Right atrium auricular region (tissue), 2 donors: ENCODE data around the gene DDX59. TPM values are rescaled to one million over a fixed set of nuclear protein-coding genes. Genes with fewer than 3 reads are reported as not detected.

Source experiments
- DNase-seq: peaks from one replicate; pipeline ENCODE4 v3.0.0-alpha.2; 2019; ENCODE audit warnings: low spot score
- H3K27ac ChIP-seq, 2 donors: fragments of 200-600 bp; sonication (generic); 1 replicate in 1 of 2; 2 replicates in 1 of 2; pipeline ENCODE4 v1.5.1; 2016 to 2019
- H3K27me3 ChIP-seq, 2 donors: fragments of 200-600 bp; sonication (generic); one replicate each; pipeline versions ENCODE4 v1.5.1 to v1.6.0; 2017 to 2019
- H3K36me3 ChIP-seq: fragments of 200-600 bp; sonication (generic); one replicate; pipeline ENCODE4 v1.5.1; 2016
- H3K4me1 ChIP-seq, 2 donors: fragments of 200-600 bp; sonication (generic); one replicate each; pipeline versions ENCODE4 v1.5.1 to v1.6.0; 2017 to 2019
- H3K4me3 ChIP-seq, 2 donors: fragments of 200-600 bp; sonication (generic); 1 replicate in 1 of 2; 2 replicates in 1 of 2; pipeline ENCODE4 v1.5.1; 2017 to 2019; ENCODE audit warnings: mild to moderate bottlenecking in 1 of 2, moderate library complexity in 1 of 2
- H3K9me3 ChIP-seq, 2 donors: fragments of 200-600 bp; sonication (generic); one replicate each; pipeline ENCODE4 v1.5.1; 2019
- CTCF ChIP-seq, 2 donors: fragments of 200-600 bp; sonication (generic); IDR thresholded peaks; one replicate each; pipeline ENCODE4 v1.5.1; 2019; ENCODE audit warnings: antibody characterized with exemption in 2 of 2
- total RNA-seq, 2 donors: library from RNA; depleted of rRNA; stranded (reverse); fragments of >200 nt; gene quantifications; one replicate each; pipeline ENCODE4 v1.1.0, GENCODE V29; 2016

The DDX59 gene
- total RNA-seq, result 10 to 100 TPM; 13.4 to 21.5 TPM

DNA sequence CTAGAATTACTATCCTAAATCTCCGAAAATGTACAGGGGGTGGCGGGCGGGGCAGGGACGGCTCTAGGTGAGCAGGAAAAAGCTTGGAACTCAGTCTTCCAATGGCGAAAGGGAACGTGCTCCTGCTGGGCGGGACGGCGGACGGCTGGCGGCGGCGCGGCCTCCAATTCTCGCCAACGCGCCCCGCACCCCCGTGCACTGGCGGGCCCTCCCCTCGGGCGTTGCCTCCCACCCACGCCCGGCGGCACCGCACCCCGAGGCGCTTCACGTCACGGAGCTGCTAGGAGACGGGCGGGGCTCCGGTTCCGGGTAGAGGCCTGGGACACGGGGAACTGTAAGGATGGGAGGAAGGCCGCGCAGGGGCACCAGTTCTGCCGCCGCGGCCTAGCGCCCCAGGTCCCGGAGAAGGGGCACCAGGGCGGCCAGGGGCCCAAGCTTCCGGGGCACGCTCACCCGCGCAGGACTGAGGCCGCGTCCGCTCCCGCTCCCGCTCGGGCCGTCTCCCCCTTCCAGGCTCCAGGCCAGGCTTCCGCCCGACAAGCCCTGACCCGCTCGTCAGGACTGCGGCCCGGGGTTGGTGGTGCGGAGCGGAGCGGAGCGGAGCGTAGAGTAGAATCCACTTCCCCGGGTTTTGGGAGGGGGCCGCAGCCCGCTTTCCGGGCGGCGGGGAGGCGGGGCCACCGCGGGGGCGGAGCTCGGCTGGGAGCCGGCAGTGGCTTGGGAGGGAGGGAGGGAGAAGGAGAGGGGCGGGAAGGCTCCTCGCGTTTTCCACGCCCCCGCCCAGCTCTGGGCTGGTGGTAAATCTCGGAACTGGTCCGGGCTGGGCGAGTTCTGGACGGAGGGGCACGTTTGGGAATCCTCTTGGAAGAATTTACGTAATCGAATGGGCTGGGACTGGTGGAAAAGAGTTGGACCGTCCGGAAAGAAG lies at the start of gene DDX59:
TSS of gene DDX59 (minus strand) at position 594 of the 928 bp plus-strand sequence. CDS start 3,167 bp downstream, outside the sequence.
- H3K27ac ChIP-seq, result peak within 1 kb of the TSS; percentile 98 to 100
- no peaks in the 10 kb centered on the region for H3K36me3 ChIP-seq
- TF ChIP-seq CTCF (IDR thresholded peaks at IDR 0.05), result no peak
- H3K4me3 ChIP-seq, result peak within 1 kb of the TSS; percentile 75 to 85
- DNase-seq, result peak; percentile 97
- peaks cover 0 to 17% of the 10 kb centered on the region in 2 donors for H3K4me1 ChIP-seq
- H3K9me3 ChIP-seq, result no peaks in the 10 kb centered on the region
- H3K27me3 ChIP-seq, result no peaks in the 10 kb centered on the region

- TF ChIP-seq CTCF (IDR thresholded peaks at IDR 0.05), result no peak
- no peaks in the 10 kb centered on the region for H3K36me3 ChIP-seq
Observed at GRCh38 chr1:200714504-200715187, 44.9 kb upstream of the DDX59 start.

GRCh38 chr1:200710166-200710565 lies 40.5 kb upstream of the DDX59 start:
- TF ChIP-seq CTCF (IDR thresholded peaks at IDR 0.05), result no peak
- no peaks in the 10 kb centered on the region for H3K4me1 ChIP-seq
- no peak overlapping the region for H3K4me3 ChIP-seq
- H3K27me3 ChIP-seq, result no peaks in the 10 kb centered on the region
- no peak for DNase-seq
- no peaks in the 10 kb centered on the region for H3K36me3 ChIP-seq
- no peak overlapping the region for H3K27ac ChIP-seq
- H3K9me3 ChIP-seq, result no peaks in the 10 kb centered on the region

More at GRCh38 chr1:200714504-200715187, 44.9 kb upstream of the DDX59 start:
- Histone ChIP-seq H3K27ac (no peak overlapping the region), H3K4me1 (no peaks in the 10 kb centered on the region), H3K27me3 (no peaks in the 10 kb centered on the region), H3K9me3 (no peaks in the 10 kb centered on the region), H3K4me3 (no peak overlapping the region)
- DNase-seq, result no peak

DNA sequence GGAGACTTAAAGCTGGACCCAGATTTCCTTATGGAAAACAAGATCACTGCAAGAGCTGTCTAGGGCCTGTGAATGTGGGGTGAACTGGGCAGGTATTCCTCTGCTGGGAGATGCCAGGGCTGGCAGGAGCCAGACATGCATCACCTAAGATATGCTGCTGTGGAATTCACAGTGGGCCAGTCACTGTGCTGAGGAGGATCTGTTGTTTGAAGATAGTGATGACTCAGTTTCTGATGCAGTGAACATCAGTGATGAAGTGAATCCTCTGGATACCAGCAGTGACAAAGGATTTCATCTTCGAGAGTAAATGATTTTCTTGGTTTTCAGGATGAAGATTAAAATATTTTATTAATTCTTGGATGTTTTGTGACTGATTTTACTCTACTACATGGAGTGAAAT lies 39.1 kb upstream of the DDX59 start:
- Histone ChIP-seq H3K9me3 (no peaks in the 10 kb centered on the region), H3K27me3 (no peaks in the 10 kb centered on the region), H3K27ac (no peak overlapping the region), H3K4me3 (no peak overlapping the region), H3K4me1 (no peaks in the 10 kb centered on the region), H3K36me3 (no peaks in the 10 kb centered on the region)
- no peak for DNase-seq
- no peak for TF ChIP-seq CTCF (IDR thresholded peaks at IDR 0.05)

DNA sequence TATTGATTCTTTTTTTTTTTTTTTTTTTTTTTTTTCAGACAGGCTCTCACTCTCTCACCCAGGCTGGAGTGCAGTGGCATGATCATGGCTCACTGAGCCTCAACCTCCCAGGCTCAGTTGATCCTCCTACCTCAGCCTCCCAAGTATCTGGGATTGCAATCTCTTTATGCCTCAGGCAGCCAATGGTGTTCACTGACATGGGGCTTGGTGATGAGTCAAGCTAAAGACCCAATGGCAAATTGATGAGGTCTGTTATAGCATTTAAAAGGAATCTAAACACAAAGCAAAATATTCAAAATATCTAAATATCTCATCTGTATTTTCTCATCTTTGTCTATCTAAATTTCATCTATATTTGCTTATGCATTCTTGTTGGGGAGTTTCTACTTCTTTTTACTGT lies 38.5 kb upstream of the DDX59 start:
- no peak for DNase-seq
- Histone ChIP-seq H3K27me3 (no peaks in the 10 kb centered on the region), H3K36me3 (no peaks in the 10 kb centered on the region), H3K4me3 (no peak overlapping the region), H3K4me1 (no peaks in the 10 kb centered on the region), H3K27ac (no peak overlapping the region), H3K9me3 (no peaks in the 10 kb centered on the region)
- no peak for TF ChIP-seq CTCF (IDR thresholded peaks at IDR 0.05)
